CD4-positive, alpha-beta T cell (primary cell): ENCODE data around the gene LNX2. TPM values are rescaled to one million over a fixed set of nuclear protein-coding genes. Genes with fewer than 3 reads are reported as not detected.

Experiments
- ATAC-seq: fragments of 200-7000 bp; cut with Tn5 transposase; one replicate; pipeline ENCODE4 v1.10.0; 2022; ENCODE audit warnings: mild to moderate bottlenecking; ENCODE audit not compliant: poor library complexity
- CTCF ChIA-PET: fragments of 350-600 bp; sonication (Branson Sonifier 250); formaldehyde crosslinking; loops from one replicate; lab custom pipeline; 2021; ENCODE audit warnings: antibody characterized with exemption, inconsistent platforms; lab: Charles Lee
- POLR2A ChIA-PET: fragments of 350-600 bp; sonication (Branson Sonifier 250); formaldehyde crosslinking; loops from one replicate; lab custom pipeline; 2021; ENCODE audit warnings: antibody characterized with exemption, inconsistent platforms; lab: Charles Lee
- DNase-seq, 14 experiments: peaks; one replicate each; pipeline ENCODE4 v3.0.0-alpha.2; 2013 to 2020; ENCODE audit warnings: mixed read lengths in 2 of 14
- H3K27ac ChIP-seq, 2 donors: one replicate each; pipeline versions ENCODE4 v1.5.1 to v1.7.0; 2013; ENCODE audit warnings: low read length in 2 of 2, low read depth in 1 of 2, mild to moderate bottlenecking in 1 of 2
- H3K27me3 ChIP-seq, 2 experiments: 1 replicate in 1 of 2; 2 replicates in 1 of 2; pipeline versions ENCODE4 v1.6.1 to v1.7.0; 2013; ENCODE audit warnings: low read length in 2 of 2, control low read depth in 1 of 2, mild to moderate bottlenecking in 1 of 2, moderate library complexity in 1 of 2; ENCODE audit not compliant: insufficient read depth in 2 of 2, control insufficient read depth in 1 of 2
- H3K36me3 ChIP-seq: one replicate; pipeline ENCODE4 v1.6.1; 2013; ENCODE audit warnings: low read length, control low read depth; ENCODE audit not compliant: insufficient read depth
- H3K4me1 ChIP-seq: one replicate; pipeline ENCODE4 v1.6.1; 2013; ENCODE audit warnings: low read length, control low read depth; ENCODE audit not compliant: insufficient read depth
- H3K4me3 ChIP-seq: one replicate; pipeline ENCODE4 v1.5.1; 2013; ENCODE audit warnings: mild to moderate bottlenecking, low read length, moderate library complexity
- H3K9me3 ChIP-seq, 2 experiments: 1 replicate in 1 of 2; 2 replicates in 1 of 2; pipeline versions ENCODE4 v1.6.1 to v1.7.0; 2013; ENCODE audit warnings: low read length in 2 of 2, mild to moderate bottlenecking in 2 of 2, control low read depth in 1 of 2, moderate library complexity in 1 of 2; ENCODE audit not compliant: control insufficient read depth in 1 of 2, insufficient read depth in 1 of 2
- H3K27ac Mint-ChIP-seq: one replicate; pipeline ENCODE4 v1.8.0; 2020; ENCODE audit warnings: mixed read lengths
- H3K27me3 Mint-ChIP-seq: one replicate; pipeline ENCODE4 v1.8.0; 2021; ENCODE audit warnings: mixed read lengths
- H3K36me3 Mint-ChIP-seq: one replicate; pipeline ENCODE4 v1.8.0; 2021; ENCODE audit warnings: low read depth, mixed read lengths
- H3K4me1 Mint-ChIP-seq: one replicate; pipeline ENCODE4 v1.8.0; 2021; ENCODE audit warnings: low read depth, mixed read lengths
- H3K4me3 Mint-ChIP-seq: one replicate; pipeline ENCODE4 v1.8.0; 2020; ENCODE audit warnings: mild to moderate bottlenecking, mixed read lengths
- H3K9me3 Mint-ChIP-seq: one replicate; pipeline ENCODE4 v1.8.0; 2020; ENCODE audit warnings: mixed read lengths
- intact Hi-C, 2 experiments: fragments of 100-400 bp; cut with DNase I in 1 of 2; cut with micrococcal nuclease in 1 of 2; formaldehyde crosslinking; loops; one replicate each; pipeline versions ENCODE4 v1.15.1 to v1.9.0; 2023 to 2025; cut with DNase I, micrococcal nuclease
- total RNA-seq, 174 experiments: library from RNA in 2 of 174; stranded (reverse) in 2 of 174; gene quantifications; one replicate each; pipeline ENCODE4 v1.2.3 and lab custom pipeline; 2021 to 2026
- TF ChIP-seq, protein P1 (sequence below): fragments of 200-600 bp; IDR thresholded peaks from one replicate; pipeline ENCODE4 v1.8.0; 2022; ENCODE audit warnings: antibody characterized with exemption, mild to moderate bottlenecking

Gene LNX2
- total RNA-seq, 2 experiments from 2014 or later = 3.5 to 3.9 TPM

DNA sequence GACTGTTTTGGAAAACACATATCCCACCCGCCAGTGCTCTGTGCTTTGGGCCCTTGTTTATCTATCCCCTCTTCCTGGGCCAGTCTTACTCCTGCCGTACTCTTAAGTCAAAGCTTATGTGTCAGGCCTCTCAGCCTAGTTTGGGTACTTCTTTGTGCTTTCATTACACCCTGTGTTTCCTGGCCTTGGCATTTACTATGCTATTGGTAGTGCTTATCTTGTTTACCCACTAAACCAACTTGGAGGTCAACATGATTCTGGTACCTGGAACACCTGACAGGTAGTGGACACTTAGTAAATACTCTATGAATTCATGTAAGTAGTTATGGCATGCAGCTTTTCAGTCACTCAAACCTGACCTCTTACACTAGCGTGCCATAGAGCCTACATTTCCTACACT lies 3.7 kb upstream of the LNX2 start:
- Mint-ChIP-seq H3K4me1 (peaks cover 82% of the 10 kb centered on the region), H3K27me3 (no peaks in the 10 kb centered on the region), H3K27ac (peak overlapping the region; percentile 99), H3K4me3 (peak overlapping the region; percentile 74), H3K36me3 (peaks cover 72% of the 10 kb centered on the region), H3K9me3 (no peaks in the 10 kb centered on the region)
- Histone ChIP-seq H3K4me3 (no peak overlapping the region), H3K27me3 (no peaks in the 10 kb centered on the region), H3K36me3 (peaks cover 16% of the 10 kb centered on the region), H3K4me1 (peaks cover 31% of the 10 kb centered on the region), H3K9me3 (no peaks in the 10 kb centered on the region), H3K27ac (no peak overlapping the region)
- CTCF ChIA-PET = no interaction called here
- intact Hi-C loops = loop anchor here (5.0 to 10.0 kb wide), 5 partner anchors 37 to 1369 kb away; partner anchors contain the start of genes CDK8 (in 1 of the 2), GSX1 (in 1 of the 2), RPL21 (in 1 of the 2) and USP12 (in 1 of the 2)
- POLR2A ChIA-PET = no interaction called here
- no peak for ATAC-seq
- DNase-seq = no peak
- TF ChIP-seq, protein P1, sequence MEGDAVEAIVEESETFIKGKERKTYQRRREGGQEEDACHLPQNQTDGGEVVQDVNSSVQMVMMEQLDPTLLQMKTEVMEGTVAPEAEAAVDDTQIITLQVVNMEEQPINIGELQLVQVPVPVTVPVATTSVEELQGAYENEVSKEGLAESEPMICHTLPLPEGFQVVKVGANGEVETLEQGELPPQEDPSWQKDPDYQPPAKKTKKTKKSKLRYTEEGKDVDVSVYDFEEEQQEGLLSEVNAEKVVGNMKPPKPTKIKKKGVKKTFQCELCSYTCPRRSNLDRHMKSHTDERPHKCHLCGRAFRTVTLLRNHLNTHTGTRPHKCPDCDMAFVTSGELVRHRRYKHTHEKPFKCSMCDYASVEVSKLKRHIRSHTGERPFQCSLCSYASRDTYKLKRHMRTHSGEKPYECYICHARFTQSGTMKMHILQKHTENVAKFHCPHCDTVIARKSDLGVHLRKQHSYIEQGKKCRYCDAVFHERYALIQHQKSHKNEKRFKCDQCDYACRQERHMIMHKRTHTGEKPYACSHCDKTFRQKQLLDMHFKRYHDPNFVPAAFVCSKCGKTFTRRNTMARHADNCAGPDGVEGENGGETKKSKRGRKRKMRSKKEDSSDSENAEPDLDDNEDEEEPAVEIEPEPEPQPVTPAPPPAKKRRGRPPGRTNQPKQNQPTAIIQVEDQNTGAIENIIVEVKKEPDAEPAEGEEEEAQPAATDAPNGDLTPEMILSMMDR = no peak

- ATAC-seq (no peak), DNase-seq (no peak)
- H3K27ac Mint-ChIP-seq = peak overlapping the region; percentile 99
- H3K27ac ChIP-seq = no peak overlapping the region
- no peaks in the 10 kb centered on the region for H3K27me3 Mint-ChIP-seq
- H3K27me3 ChIP-seq = no peaks in the 10 kb centered on the region
- H3K9me3 ChIP-seq = no peaks in the 10 kb centered on the region
- H3K4me3 ChIP-seq = no peak overlapping the region
- POLR2A ChIA-PET = interaction anchor here (0.8 to 4.1 kb wide), 4 partner anchors 18 to 197 kb away, joined by 3 to 94 read pairs (median 6); partner anchors contain the start of genes GTF3A and MTIF3
- H3K4me3 Mint-ChIP-seq = peak overlapping the region; percentile 95
- H3K4me1 ChIP-seq = peaks cover 40% of the 10 kb centered on the region
- H3K36me3 ChIP-seq = peaks cover 14% of the 10 kb centered on the region
- TF ChIP-seq, protein P1 = no peak
- intact Hi-C loops = loop anchor here (2.0 to 10.0 kb wide), 6 partner anchors 36 to 1368 kb away; partner anchors contain the start of genes CDK8 (in 1 of the 2), GSX1 (in 1 of the 2), RPL21 (in 1 of the 2) and USP12 (in 1 of the 2)
- H3K36me3 Mint-ChIP-seq = peaks cover 60% of the 10 kb centered on the region
- H3K4me1 Mint-ChIP-seq = peaks cover 82% of the 10 kb centered on the region
- no peaks in the 10 kb centered on the region for H3K9me3 Mint-ChIP-seq
- CTCF ChIA-PET = no interaction called here
Observed at GRCh38 chr13:27622881-27623280, 2.6 kb upstream of the LNX2 start.

DNA sequence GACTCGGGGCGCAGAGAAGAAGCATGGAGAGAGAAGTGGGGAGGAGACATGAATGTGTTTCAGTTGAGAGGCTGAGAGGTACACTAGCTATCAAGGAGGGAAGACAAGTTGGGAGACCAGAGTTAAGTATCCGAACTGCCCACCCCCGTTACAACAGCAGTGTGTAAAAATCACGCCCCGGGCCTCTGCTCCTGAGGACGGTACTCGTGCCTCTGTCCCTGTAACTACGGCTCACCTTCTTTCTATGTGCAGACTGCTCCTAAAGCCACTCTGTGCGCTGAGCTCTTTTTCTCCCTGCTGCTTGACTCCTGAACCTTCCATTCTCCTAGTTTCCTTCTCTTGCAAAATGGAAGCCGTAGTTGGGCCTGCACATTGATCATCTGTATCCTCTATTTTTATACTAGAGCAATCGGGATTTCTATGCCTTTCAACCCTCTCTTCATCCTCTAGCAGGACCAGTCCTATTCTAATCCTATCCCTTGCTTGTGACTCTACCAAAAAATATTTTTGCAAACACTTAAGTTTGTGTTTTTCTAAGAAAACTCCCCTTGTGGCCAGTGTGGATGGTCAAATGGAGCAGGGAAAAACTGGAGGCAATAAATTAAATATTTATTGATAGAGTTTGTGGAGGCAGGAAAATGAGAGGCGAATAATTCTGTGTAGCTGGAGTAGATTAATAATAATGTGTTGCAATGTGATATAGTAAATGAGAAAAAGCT lies 1.9 kb upstream of the LNX2 start:
- Mint-ChIP-seq H3K27ac (peak overlapping the region; percentile 99), H3K9me3 (no peaks in the 10 kb centered on the region), H3K36me3 (peaks cover 54% of the 10 kb centered on the region), H3K4me1 (peaks cover 82% of the 10 kb centered on the region), H3K4me3 (peak overlapping the region; percentile 95), H3K27me3 (no peaks in the 10 kb centered on the region)
- CTCF ChIA-PET = no interaction called here
- peak overlapping the region; percentile 77 for H3K4me3 ChIP-seq
- DNase-seq = peak in 3 of 14 experiments; percentile 0 to 6 (median 1)
- intact Hi-C loops = loop anchor here (2.0 to 10.0 kb wide), 6 partner anchors 35 to 1367 kb away; partner anchors contain the start of genes CDK8 (in 1 of the 2), GSX1 (in 1 of the 2), RPL21 (in 1 of the 2) and USP12 (in 1 of the 2)
- peak overlapping the region; percentile 37 to 81 for H3K27ac ChIP-seq
- no peaks in the 10 kb centered on the region for H3K27me3 ChIP-seq
- no peaks in the 10 kb centered on the region for H3K9me3 ChIP-seq
- TF ChIP-seq, protein P1 = no peak
- peaks cover 14% of the 10 kb centered on the region for H3K36me3 ChIP-seq
- H3K4me1 ChIP-seq = peaks cover 40% of the 10 kb centered on the region
- POLR2A ChIA-PET = interaction anchor here (0.6 to 4.1 kb wide), 9 partner anchors 16 to 196 kb away, joined by 3 to 94 read pairs (median 7); partner anchors contain the start of genes GTF3A and MTIF3
- ATAC-seq = no peak
